Heart left ventricle (tissue), 16 donors: ENCODE measurements around the gene GGCX. TPM values are rescaled to one million over a fixed set of nuclear protein-coding genes. Genes with fewer than 3 reads are reported as not detected.
A peak's percentile ranks its signal among the peaks of the same experiment; 100 is the strongest.

ENCODE experiments used
- ATAC-seq, 4 donors: fragments of 200-7000 bp; cut with Tn5 transposase; one replicate each; pipeline ENCODE4 v1.9.1; 2020 to 2022; ENCODE audit warnings: moderate library complexity in 4 of 4, mild to moderate bottlenecking in 3 of 4, moderate number of reproducible peaks in 1 of 4
- DNase-seq, 5 donors: peaks; one replicate each; pipeline ENCODE4 v3.0.0-alpha.2; 2020
- H3K27ac ChIP-seq, 12 donors: fragments of 200-600 bp; sonication (generic) in 4 of 12; one replicate each; pipeline versions ENCODE4 v1.5.0 to v1.8.0; 2016 to 2022; ENCODE audit warnings: mild to moderate bottlenecking in 2 of 12
- H3K27me3 ChIP-seq, 9 donors: fragments of 200-600 bp; sonication (generic) in 2 of 9; one replicate each; pipeline versions ENCODE4 v1.5.1 to v1.8.0; 2016 to 2022; ENCODE audit warnings: mild to moderate bottlenecking in 3 of 9
- H3K36me3 ChIP-seq, 9 donors: fragments of 200-600 bp; sonication (generic) in 2 of 9; one replicate each; pipeline versions ENCODE4 v1.5.0 to v1.8.0; 2018 to 2022; ENCODE audit warnings: mild to moderate bottlenecking in 2 of 9
- H3K4me1 ChIP-seq, 12 donors: fragments of 200-600 bp; sonication (generic) in 4 of 12; one replicate each; pipeline versions ENCODE4 v1.5.0 to v1.8.0; 2016 to 2022; ENCODE audit warnings: mild to moderate bottlenecking in 3 of 12
- H3K4me3 ChIP-seq, 12 donors: fragments of 200-600 bp; sonication (generic) in 4 of 12; one replicate each; pipeline versions ENCODE4 v1.5.0 to v1.8.0; 2017 to 2022; ENCODE audit warnings: mild to moderate bottlenecking in 9 of 12, moderate library complexity in 4 of 12
- H3K9me3 ChIP-seq, 12 donors: fragments of 200-600 bp; sonication (generic) in 4 of 12; one replicate each; pipeline versions ENCODE4 v1.5.0 to v1.8.0; 2016 to 2022; ENCODE audit warnings: mild to moderate bottlenecking in 1 of 12
- POLR2A ChIP-seq, 2 donors: fragments of 450-650 bp; IDR thresholded peaks; one replicate each; pipeline ENCODE4 v1.6.1; 2017; ENCODE audit warnings: antibody characterized with exemption in 2 of 2, mild to moderate bottlenecking in 2 of 2, moderate library complexity in 2 of 2
- WGBS, 4 donors: extraction: QIAGEN DNeasy Blood & Tissue Kit in 2 of 4; methylation state at CpG; one replicate each; pipeline versions ENCODE4 v1.1.5 to v1.1.7; 2013 to 2018; 5-methylcytosine and 5-hydroxymethylcytosine counted together
- intact Hi-C, 10 donors: fragments of 100-400 bp; cut with DNase I; formaldehyde crosslinking; loops; one replicate each; pipeline versions ENCODE4 v1.11.1 to v1.14.2; 2022
- polyA plus RNA-seq, 2 donors: library from polyadenylated mRNA; stranded (reverse); fragments of 200-250 nt; gene quantifications; one replicate each; pipeline ENCODE4 v1.2.3, GENCODE V29; 2013
- total RNA-seq, 9 donors: library from RNA; depleted of rRNA in 2 of 9; stranded (reverse); fragments of >200 nt in 2 of 9; fragmentation: NEBNext Ultra II Directional in 3 of 9; extraction: Animal tissue kit (Norgen Biotek cat#: 25700) in 3 of 9; gene quantifications; one replicate each; pipeline versions ENCODE4 v1.1.0 to v1.2.4, GENCODE V29; 2016 to 2023
- TF ChIP-seq, protein P1 (sequence below), 12 donors: fragments of 200-600 bp; sonication (generic) in 4 of 12; IDR thresholded peaks; one replicate each; pipeline versions ENCODE4 v1.5.0 to v1.8.0; 2018 to 2022; ENCODE audit warnings: antibody characterized with exemption in 12 of 12, mild to moderate bottlenecking in 5 of 12
- donor health status: ischemic (EF 13 %, LVEDD 7.1; RV severe dilation, severe dysfunction).
- donor health status: healthy with polysubstance abuse.
- donor health status: DM: no; HTN: yes; CAD: no.
- donor health status: DM: no; HTN: no; CAD: no.
- donor health status: ischemic (EF 25% LVEDD 6.9; RV normal size, moderate dysfunction).
- donor health status: ischemic (EF 25% LVEDD 5.7; RV mildly dilated, moderate dysfunction).
- donor health status: healthy.
- donor health status: DM: yes; HTN: yes; CAD: no.
- donor health status: ischemic (EF 35%, LVEDD 5.7; RV mildly dilated, moderate dysfunction).
- donor health status: nonischemic (EF 11% LVEDD 7.7; RV severe dilation, severe dysfunction).
- donor health status: DM: yes; HTN: yes; CAD: no.
- donor health status: PGD.
- donor health status: ischemic (EF 29% LVEDD 5.4; RV normal size, mild dysfunction).
- donor health status: nonischemic (EF 23%, LVEDD 6.1; RV moderate dilation, normal function).

GGCX gene
- total and polyA plus RNA-seq, 11 donors = 12.6 to 30.7 (median 20.8) TPM

DNA sequence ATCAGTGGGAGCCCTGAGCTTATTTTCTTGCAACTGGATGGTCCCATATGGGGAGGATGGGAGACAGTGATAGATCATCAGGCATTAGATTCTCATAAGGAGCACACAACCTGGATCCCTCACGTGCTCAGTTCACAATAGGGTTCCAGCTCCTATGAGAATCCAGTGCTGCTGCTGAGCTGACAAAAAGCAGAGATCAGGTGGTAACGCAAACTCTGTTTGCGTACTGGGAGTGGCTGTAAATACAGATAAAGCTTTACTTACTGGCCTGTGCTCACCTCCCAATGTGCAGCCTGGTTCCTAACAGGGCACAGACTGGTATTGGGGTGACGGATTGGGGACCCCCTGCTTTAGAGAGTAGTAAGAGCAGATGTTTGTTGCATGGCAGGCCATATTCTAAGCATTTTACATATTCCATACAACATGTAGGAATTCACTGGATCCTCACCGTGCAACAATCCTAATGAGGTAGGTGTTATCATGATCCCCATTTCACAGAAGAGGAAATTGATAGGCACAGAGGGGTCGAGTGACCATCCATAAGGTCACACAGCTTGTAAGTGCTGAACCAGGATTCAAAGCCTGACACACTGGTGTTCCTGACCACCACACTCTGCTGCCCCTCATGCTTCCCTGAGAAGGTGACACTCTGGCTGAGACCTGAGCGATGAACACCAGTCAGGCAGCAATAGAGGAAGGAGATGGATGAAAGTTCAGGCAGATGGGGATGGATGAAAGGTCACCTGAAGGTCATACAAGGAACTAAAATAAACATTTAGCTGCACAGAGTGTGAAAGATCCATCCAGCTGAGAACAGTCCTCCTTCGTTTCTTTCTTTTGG is 38.0 kb downstream of the GGCX start:
- Histone ChIP-seq H3K27me3 (no peaks in the 10 kb centered on the region), H3K4me1 (peaks cover 0 to 22% (median 14%) of the 10 kb centered on the region in 12 donors), H3K36me3 (no peaks in the 10 kb centered on the region), H3K4me3 (no peak overlapping the region), H3K9me3 (no peaks in the 10 kb centered on the region), H3K27ac (peak overlapping the region in 7 of 12 donors; percentile 51 to 82 (median 63))
- no peak for DNase-seq
- ATAC-seq = peak in 2 of 4 donors; percentile 20 to 27
- 77 to 92% (median 83%) methylated on average over 8 of the region's 8 CpGs for WGBS, 4 donors
- no peak for TF ChIP-seq POLR2A (IDR thresholded peaks at IDR 0.05)
- TF ChIP-seq, protein P1, sequence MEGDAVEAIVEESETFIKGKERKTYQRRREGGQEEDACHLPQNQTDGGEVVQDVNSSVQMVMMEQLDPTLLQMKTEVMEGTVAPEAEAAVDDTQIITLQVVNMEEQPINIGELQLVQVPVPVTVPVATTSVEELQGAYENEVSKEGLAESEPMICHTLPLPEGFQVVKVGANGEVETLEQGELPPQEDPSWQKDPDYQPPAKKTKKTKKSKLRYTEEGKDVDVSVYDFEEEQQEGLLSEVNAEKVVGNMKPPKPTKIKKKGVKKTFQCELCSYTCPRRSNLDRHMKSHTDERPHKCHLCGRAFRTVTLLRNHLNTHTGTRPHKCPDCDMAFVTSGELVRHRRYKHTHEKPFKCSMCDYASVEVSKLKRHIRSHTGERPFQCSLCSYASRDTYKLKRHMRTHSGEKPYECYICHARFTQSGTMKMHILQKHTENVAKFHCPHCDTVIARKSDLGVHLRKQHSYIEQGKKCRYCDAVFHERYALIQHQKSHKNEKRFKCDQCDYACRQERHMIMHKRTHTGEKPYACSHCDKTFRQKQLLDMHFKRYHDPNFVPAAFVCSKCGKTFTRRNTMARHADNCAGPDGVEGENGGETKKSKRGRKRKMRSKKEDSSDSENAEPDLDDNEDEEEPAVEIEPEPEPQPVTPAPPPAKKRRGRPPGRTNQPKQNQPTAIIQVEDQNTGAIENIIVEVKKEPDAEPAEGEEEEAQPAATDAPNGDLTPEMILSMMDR (IDR thresholded peaks at IDR 0.05) = no peak
- intact Hi-C loops = loop anchor here in 1 of 10 donors (5.0 kb wide), 1 partner anchor 76 kb away; no protein-coding TSS in a partner anchor

DNA sequence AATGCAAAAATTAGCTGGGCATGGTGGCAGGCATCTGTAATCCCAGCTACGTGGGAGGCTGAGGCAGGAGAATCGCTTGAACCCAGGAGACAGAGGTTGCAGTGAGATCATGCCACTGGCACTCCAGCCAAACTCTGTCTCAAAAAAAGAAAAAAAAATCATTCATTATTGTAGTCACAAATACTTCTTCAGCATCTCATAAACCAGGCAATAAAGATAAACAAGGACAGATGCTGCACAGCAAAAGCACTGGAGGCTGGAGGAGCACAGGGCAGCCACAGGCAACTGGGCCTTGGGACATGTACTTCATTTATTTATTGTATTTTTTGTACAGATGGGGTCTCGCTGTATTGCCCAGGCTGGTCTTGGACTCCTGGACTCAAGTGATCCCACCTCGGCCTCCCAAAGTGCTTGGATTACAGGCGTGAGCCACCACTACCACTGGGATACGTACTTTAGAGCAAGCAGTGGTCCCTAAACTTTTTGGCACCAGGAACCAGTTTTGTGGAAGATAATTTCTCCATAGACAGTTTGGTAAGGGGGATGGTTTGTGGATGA is 39.1 kb downstream of the GGCX start:
- intact Hi-C loops = loop anchor here in 1 of 10 donors (5.0 kb wide), 1 partner anchor 75 kb away; no protein-coding TSS in a partner anchor
- TF ChIP-seq POLR2A (IDR thresholded peaks at IDR 0.05) = no peak
- TF ChIP-seq, protein P1 (IDR thresholded peaks at IDR 0.05) = no peak
- no peak overlapping the region for H3K4me3 ChIP-seq
- H3K27me3 ChIP-seq = no peaks in the 10 kb centered on the region
- no peak overlapping the region for H3K27ac ChIP-seq
- DNase-seq (no peak), ATAC-seq (no peak)
- peaks cover 0 to 22% (median 14%) of the 10 kb centered on the region in 12 donors for H3K4me1 ChIP-seq
- 89 to 97% (median 90%) methylated on average over 6 of the region's 6 CpGs for WGBS, 4 donors
- no peaks in the 10 kb centered on the region for H3K36me3 ChIP-seq
- H3K9me3 ChIP-seq = no peaks in the 10 kb centered on the region

DNA sequence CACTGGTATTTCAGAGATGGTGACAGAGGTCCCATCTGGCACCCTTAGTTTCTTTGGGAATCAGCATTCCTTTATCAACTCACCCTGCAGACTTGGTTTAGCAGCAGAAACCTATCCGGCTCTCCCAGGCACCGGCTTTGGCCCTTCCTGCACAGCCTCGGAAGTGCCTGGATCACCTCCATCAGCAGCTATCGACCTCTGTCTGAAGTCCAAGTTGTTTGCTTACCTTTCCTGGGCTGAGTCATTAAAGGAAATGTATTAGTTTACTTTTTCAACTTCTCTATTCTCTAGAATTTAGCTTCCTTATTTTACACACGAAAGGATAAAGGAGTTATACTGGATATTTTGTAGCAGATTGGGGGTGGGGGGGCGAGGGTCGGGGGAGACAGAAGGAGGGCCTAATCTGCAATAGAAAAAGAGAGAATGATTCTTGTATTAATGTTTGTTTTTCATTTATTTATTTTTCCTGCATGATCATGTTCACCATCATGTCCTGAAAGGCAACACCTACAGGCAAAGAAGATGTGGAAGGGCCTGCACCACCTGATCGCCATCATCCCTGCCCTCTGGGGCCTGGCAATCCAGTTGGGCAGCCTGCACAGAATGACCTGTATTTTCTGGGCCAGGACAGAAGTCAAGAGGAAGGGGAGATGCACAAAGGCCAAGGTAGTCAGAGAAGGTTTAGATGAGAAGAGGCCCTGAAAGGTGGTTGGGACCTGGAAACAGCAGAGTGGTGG is 44.5 kb downstream of the GGCX start:
- Histone ChIP-seq H3K36me3 (no peaks in the 10 kb centered on the region), H3K27ac (no peak overlapping the region), H3K4me3 (no peak overlapping the region), H3K4me1 (peaks cover 0 to 5% (median 0%) of the 10 kb centered on the region in 12 donors), H3K27me3 (no peaks in the 10 kb centered on the region), H3K9me3 (no peaks in the 10 kb centered on the region)
- ATAC-seq (no peak), DNase-seq (no peak)
- 74 to 80% (median 79%) methylated on average over 8 of the region's 8 CpGs for WGBS, 4 donors
- TF ChIP-seq, protein P1 (IDR thresholded peaks at IDR 0.05) = no peak
- TF ChIP-seq POLR2A (IDR thresholded peaks at IDR 0.05) = no peak
- intact Hi-C loops = no loop called here

DNA sequence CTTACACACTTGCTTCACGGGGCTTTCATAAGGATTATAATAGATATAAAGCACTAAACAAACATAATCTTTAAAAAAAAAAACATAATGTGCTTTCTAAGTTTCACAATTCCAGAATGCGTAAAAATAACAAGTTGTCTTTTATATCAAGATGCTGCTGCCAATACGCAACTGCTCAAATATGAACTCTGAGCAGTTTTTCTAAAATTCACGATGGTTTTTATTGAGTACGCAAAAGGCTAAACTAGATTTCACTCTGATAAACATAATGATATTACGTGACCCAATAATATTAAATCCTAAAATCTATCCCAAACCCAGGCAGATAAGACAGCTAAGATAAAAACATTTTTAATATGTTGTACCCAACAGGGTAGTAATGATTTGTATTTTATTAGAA is 47.0 kb downstream of the GGCX start:
- Histone ChIP-seq H3K36me3 (no peaks in the 10 kb centered on the region), H3K27ac (no peak overlapping the region), H3K4me3 (no peak overlapping the region), H3K9me3 (no peaks in the 10 kb centered on the region), H3K27me3 (no peaks in the 10 kb centered on the region), H3K4me1 (peaks cover 0 to 17% (median 2%) of the 10 kb centered on the region in 12 donors)
- intact Hi-C loops = no loop called here
- TF ChIP-seq, protein P1 (IDR thresholded peaks at IDR 0.05) = no peak
- TF ChIP-seq POLR2A (IDR thresholded peaks at IDR 0.05) = no peak
- WGBS, 4 donors = 83 to 95% (median 90%) methylated on average over 6 of the region's 6 CpGs
- DNase-seq (no peak), ATAC-seq (no peak)
